GM21576 (cell line): ENCODE data around the gene TRPM8.
A peak's percentile ranks its signal among the peaks of the same experiment; 100 is the strongest.

ENCODE experiments used
- ATAC-seq: cut with Tn5 transposase; IDR thresholded peaks from one replicate; pipeline ENCODE4 v1.9.1; 2021; ENCODE audit warnings: mild to moderate bottlenecking, moderate library complexity; ENCODE audit not compliant: unreplicated experiment

Gene TRPM8

DNA sequence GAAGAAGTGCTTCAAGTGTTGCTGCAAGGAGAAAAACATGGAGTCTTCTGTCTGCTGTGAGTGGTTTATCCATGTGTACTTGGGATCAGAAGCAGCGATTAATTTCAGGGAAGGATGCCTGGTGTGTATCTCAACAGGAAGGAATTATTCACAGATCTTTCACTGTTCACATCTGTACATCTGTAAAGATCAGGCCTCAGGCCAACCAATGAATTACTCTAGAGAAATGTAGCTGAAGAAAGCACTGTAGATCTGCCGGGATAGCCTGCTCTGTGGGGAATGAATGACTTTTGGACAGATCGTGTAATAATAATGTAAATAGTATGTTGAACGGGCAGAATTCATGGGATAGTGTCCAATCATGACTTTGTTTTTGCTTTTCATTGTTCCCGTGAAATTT is 79.3 kb downstream of the TRPM8 start:
- no peak for ATAC-seq

DNA sequence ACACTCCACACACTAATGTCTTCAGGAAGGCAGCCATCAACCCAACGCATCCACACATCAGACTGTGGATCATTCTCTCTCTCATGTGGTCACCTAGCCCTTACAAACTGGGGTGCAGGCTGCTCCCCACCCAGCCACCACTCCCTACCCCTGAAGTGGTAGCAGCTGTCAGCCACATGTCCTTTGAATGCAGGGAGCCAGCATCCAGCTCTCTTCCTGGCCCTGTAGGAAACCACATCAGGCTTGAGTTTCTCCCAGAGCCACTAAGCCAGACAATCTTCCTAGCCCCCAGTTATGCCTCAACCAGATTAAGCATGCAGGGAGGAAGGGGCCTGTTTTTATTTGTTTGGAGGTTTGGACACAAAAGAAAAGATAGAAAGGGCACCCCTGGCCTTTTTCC is 80.5 kb downstream of the TRPM8 start:
- no peak for ATAC-seq

DNA sequence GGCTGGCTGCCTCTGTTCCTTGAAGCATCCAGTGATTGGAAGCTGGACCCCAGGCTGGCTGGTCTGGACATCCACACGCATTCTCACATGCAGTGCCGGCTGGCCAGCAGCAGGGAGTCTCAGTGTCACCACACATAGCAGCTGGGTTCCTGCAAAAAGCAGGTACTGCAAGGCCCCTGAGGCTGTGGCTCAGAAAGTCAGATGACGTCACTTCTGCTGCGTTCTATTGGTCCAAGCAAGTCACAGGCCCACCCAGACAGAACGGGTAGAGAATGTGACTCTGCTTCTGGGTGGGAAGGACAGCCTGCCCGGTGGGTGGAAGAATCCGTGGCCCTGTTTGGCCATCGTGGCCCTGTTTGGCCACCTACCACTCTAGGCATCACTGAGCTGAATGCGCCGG is 82.0 kb downstream of the TRPM8 start:
- ATAC-seq = no peak

DNA sequence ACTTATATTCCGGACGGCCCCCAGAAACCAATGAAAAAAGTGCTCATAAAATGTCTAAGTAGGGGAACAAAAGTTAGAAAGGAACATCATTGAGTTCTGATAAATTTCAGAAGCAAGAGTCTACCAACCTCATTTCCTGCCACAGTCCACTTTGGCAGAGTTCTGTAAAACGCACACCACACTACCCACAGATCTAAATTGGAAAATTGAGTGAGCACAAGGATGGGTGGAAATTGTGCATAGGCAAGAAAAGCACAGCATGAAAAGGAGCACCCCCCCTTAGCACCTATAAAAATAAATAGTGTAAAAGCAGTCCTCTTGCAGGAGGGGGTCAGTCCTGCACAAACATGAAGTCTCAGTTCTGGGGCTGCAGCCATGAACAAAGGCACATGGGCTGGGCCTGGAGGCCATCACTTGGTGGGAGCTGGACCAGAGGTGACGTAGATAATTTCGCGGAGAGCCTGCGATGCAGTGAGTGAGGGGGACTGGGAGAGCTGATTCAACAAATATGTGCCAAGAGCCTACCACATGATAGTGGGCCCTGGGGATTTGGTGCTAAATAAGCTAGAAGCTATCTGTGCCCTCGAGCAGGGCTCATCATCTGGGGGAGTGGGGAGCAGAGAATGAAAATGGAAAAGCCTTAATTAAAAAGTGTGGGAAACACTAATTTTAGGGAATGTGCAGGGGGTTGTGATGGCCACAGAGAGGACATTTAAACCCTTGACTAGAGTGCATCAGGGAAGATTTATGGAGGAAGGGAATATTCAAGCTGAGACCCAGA is 84.4 kb downstream of the TRPM8 start:
- no peak for ATAC-seq

DNA sequence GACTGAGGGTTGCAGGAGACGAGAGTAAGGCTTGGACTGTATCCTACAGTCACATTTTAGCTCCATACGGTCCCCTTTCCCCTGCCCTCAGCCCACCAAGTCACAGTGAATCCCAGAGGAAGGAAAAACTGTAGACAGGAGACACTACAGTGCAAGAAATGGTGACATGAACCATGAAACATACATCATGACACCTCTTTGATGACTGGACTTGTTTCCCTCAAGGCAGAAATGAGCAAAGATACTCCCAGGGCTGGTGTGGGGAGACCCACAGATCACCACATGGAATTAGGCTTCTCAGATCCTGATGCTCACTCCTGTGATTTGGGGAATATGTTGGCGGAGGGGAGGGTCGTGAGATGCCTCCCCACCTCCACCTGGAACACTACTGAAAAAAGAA is 85.1 kb downstream of the TRPM8 start:
- ATAC-seq = no peak

DNA sequence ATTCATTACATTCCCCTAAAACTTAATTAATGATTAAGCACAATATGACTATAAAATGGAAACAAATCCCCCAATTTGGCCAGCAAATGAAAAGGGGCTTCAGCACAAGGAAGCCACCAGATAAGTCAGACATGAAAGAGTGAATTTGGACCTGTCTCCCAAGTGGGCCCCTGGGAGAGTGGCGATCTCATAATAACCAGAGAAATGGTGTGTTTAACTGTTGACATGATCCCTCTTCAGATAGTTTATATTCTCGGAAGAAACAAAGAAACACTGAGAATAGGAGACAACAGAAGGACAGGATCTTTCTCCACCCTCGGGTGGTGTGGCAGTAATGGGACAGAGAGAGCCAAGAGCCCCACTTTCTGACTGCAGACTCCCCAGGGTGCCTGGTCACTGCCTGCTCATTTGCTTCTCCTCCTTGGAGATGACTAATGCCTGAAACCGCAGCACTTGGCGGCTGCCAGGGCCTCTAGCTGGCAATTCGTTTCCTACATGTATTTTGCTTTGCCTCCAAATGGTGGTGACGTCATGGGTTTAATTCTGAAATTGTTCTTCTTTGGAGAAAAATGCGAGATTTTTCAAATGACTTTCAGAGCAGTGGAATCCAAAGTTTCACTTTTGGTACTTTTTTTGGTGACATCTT is 86.9 kb downstream of the TRPM8 start:
- ATAC-seq = no peak

DNA sequence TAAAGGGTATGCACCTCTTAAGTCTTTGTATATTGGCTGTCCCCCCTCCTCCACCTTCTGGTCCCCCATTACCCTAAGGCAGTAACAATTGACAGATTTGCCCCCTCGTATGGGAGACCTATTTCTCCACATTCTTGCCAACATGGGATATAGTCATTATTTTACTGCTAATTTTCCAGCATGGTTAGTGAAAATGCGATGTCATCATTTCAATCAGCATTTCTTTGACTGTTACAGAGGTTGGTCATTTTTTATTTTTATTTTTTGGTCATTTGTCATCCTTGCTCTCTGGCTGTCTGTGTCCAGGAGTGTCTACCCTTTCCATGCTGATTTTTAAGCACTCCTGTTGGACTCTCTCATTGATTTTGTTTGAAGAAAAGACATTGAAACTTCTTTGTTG is 88.0 kb downstream of the TRPM8 start:
- no peak for ATAC-seq

DNA sequence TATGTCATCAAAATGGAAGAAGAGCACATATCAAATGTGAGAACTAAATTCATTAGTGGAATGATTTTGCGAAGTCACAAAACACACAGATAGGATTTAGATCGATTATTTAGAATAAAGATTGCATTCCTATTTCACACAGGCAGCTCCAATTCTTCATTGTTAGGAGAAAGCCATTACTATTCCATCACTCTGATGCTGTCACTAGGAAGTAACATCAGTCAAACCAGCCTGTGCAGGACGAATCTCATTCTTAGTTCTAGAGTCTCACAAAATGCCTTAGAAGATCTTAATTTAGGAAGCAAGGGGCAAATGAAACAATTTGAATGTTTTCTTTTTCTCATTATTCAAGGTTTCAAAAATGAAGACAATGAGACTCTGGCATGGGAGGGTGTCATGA is 89.3 kb downstream of the TRPM8 start:
- no peak for ATAC-seq

DNA sequence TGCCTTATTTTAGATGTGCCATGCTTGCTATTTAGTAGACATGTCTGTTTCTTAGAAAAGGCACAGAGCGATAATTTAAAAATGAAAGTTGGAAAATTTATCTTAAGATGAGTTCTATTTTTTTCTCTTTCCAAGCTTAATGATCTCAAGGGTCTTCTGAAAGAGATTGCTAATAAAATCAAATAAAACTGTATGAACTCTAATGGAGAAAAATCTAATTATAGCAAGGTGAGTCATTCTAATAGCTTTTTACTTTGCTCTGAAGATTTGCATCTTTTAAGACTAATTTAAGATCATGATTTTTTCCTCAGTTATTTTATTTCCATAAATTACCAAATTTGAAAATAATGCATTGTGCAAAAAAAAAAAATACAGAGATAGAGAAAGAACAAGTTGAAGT is 97.3 kb downstream of the TRPM8 start:
- no peak for ATAC-seq

DNA sequence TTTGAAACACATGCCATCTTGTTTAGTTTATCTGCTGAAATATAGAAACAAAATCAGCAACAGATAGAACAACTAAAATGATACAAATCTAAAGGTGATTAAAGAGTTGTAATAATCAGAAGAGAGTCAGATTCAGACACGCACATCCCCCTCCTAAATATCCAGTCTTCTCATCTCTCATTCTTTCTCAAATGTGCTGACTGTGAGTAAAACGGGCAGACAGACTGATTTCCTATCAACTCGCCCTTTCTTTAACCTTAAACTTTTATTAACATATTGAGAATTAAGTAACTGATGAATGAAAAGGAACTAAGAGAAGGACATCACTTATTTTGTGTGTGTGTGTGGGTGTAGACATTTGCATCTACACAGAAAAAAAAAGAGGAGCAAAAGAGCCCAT is 98.7 kb downstream of the TRPM8 start:
- ATAC-seq = no peak

DNA sequence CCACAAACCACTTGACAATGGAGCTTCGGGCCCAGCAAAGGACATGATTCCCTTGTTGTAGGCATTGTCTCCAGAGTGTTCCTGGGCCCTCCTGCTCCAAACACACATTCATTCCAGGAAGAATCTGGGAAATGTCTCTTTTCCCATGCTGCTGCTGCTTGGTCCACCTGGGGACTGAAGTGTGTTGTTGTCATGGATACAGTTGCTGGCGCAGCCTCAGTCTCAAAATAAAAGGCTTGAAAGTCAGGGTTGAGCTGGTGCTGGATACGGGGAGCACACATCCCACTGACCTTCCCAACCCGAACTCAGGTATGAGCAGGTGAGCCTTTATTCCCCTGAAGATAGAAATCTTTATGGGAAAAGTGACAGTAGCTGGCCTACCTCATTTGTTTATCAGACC is 102.7 kb downstream of the TRPM8 start:
- no peak for ATAC-seq

DNA sequence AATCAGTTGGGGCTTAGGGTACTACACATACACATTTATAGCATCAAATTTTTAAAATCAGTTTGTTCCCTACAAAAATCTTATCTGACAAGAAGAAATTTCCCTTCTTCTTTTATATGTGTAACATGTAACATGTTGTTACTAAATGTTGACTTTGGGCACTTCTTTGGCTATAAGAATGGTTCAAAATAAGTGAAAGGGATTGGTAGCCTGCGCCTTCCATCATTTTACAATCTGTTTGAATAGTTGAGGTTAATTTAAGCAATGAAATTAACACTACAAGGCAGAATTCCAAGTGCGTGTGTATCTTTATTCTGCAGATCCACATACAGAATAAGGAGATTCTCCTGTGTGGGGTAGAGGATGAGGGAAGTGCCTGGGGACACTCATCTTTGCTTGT is 103.2 kb downstream of the TRPM8 start:
- no peak for ATAC-seq

DNA sequence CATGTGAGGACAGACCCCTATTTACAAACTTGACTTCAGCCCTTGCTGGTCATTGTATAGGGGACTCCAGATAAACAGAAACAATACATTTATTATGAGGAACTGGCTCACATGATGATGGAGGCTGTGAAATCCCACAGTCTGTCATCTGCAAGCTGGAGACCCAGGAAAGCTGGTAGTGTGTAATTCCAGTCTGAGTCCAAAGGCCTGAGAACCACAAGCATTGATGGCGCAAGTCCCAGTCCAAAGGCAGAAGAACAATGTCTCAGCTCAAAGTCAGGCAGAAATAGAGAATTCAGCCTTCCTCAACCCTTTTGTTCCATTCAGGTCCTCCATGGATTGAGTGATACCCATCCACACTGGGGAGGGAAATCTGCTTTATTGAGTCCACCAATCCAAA is 105.3 kb downstream of the TRPM8 start:
- ATAC-seq = no peak

DNA sequence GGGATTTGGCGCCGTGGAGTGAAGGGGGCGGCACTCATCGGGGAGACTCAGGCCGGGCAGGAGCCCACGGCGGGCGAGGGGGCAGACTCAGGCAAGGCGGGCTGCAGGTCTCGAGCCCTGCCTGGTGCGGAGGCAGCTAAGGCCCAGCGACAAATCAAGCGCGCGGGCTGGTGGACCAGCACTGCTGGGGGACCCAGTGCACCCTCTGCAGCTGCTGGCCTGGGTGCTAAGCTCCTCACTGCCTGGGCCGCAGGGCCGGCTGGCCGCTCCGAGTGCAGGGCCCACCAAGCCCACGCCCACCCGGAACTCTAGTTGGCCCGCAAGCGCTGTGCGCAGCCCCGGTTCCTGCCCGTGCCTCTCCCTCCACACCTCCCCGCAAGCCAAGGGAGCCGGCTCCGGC is 107.1 kb downstream of the TRPM8 start:
- no peak for ATAC-seq

DNA sequence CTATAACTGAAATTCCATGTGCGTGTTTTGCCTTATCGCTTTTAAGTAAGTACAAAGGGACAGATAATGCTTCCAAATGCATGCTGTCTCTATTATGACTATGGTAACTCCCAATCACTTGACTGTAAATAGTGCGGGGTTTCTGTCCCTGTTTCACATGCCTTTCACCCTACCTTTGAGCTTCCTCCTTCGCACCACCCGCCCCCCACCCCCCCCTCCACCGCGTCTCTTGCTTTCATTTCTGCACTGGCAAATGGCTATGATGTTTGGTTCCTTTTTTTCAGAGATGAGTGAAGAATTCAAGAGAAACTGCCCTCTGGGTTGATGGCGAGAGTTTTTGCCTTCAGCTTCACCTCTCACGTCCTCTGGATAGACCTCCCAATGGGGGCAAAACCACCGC is 108.3 kb downstream of the TRPM8 start:
- ATAC-seq = peak; percentile 49

DNA sequence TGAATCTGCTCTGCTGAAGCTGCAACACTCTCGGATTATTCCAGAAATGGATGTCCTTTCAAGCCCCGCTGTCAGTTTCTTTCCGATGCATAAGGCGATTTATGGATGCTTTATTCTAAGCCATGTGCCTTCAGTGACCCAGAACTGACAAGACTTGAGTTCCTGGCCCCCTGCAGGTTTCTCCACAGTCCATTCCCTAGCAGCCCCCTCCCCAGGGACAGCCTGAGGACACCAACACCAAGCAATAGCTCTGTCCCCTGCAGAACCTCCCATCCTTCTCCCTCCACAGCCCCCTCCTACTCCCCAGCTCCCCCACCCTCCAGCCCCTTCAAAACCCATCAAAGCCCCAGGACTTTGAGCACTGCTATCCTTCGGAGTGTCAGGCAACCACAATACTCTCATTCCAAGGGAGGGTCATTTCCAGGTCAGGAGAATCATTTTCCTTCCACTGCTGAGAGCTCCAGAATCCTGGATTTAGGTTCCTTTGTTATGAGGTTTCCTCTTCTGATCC is 108.8 kb downstream of the TRPM8 start:
- ATAC-seq = no peak

DNA sequence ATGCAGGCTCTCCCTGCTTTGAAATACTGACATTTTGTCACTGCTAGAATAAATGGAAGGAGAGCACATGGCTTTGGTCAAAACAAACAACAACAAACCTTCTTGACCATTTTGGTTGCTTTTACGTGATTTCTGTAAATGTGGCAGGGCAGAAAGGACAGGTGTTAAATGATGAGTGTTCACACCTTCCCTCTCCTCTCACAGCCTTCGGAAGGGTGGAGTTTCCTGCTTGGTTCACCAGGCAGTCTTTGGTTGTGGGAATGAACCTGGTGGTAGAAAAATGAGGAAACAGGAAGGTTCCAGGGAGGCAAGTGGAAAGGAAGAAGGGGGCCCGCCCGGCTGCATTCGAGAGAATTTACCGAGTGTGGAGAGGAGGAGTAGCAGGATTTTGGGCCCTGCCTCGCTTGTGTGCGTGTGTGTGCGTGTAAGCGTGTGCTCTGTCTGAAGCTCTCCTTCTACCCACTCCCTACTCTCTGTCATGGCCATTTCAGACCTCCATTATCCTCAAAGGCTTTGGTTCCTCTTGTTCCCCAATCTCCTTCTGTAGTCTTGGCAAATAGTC is 109.6 kb downstream of the TRPM8 start:
- ATAC-seq = no peak

DNA sequence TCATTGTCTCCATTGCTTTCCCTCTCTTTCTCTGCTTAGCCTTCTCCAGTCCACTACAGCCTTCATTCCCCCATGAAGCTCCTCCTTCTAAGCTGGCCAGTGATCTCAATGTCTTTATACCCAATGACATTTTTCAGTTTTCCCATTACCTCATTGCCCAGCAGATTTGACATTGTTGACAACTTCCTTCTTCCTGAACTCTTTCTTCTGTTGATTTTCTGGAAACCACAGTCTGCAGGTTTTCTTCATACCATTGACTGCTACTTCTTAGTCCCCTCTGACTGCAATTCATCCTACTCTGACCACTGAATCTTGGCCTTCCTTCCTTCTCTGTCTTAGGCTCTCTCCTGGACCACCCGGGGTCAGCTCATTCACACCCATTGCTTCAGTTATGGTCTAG is 110.5 kb downstream of the TRPM8 start:
- no peak for ATAC-seq

DNA sequence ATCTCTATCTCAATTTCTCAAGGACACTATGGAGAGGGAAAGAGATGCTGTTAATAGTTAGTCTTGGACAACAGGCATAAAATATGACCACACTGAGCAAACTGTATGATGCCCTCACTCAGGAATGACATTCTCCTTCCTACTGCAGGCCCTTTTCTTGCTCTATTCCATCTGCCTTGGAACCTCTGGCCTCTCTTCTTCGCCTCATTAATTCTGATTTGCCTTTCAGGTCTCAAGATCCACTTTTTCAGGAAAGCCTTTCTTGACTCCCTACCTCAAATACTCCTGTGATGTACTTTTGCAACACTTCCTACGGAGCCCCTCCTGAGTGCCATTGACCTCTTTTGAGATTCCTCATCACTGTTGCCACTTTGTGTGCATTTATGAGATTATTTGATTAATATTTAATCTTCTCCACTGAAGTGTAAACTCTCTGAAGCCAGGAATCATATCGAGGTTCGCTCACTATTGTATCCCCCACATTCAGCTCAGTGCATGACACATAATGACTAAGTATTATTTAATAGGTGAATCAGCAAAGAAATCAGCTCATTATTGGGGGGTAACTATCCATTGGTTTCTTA is 112.1 kb downstream of the TRPM8 start:
- ATAC-seq = no peak

DNA sequence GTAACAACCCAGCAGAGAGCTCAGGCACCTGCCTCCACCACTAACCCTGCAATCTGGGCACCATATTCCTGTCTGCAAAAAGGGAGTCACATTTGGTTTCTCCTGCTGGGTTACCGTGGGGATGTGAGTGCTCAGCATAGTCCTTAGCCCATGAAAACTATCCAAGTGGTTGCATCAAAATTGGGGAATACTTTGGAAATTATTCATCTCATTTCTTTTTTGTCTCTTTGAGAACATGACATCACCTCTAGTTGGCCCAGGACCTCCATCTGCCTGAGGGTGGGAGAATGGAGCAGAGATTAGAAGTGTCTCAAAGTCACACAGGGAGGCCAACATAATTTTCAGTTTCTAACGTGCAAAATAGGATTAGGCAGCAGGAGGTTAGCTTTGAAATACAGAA is 114.0 kb downstream of the TRPM8 start:
- ATAC-seq = no peak

DNA sequence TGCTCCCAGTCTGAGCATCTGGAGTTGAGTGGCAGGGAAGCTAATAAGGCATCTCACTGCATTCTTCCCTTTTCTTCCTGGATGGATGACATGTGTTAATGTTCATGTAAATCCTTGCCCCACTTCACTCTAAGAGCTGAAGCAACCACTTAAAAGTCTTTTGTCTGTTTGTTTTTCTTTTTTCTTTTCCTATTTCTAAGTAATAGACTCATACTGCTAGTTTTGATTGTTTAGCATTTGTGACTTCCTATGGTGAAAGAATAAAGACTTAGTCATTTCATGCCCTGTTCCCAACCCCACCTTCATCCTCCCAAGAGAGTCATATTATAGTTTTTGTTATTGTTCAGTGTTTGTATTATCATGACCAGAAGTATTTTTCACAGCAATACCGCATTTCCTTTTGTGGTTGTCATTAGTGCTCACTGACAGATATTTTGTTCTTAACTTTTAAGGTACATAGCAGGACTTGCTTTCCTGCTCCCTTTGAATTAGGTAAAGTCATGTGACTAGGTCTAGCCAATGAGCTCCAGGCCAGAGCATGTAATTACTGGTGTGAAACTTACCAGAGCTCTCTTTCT is 115.2 kb downstream of the TRPM8 start:
- ATAC-seq = no peak

DNA sequence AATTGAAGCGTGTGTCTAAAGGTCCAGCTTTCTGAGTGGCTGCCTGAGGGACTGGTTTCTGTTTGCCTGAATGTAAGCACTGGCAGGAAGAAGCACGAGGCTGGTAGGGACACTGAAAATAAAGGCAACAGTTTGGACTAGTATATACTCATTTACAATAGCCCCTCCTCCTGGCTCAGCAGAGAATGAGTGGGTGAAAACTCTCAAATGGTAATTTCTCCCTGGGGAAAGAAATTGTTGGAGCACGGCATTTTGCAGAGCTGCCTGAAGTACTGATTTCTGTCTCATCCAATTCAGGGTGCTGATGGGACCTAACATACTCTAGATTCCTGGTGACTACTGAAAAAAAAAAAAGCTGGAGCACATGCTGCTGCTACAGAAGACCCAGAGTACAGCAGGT is 116.0 kb downstream of the TRPM8 start:
- ATAC-seq = no peak
